GM21360 (cell line): ENCODE data around the gene PBX4.

Experiments used
- ATAC-seq: cut with Tn5 transposase; IDR thresholded peaks from one replicate; pipeline ENCODE4 v1.9.1; 2021; ENCODE audit warnings: mild to moderate bottlenecking, moderate library complexity; ENCODE audit not compliant: unreplicated experiment

PBX4 gene

DNA sequence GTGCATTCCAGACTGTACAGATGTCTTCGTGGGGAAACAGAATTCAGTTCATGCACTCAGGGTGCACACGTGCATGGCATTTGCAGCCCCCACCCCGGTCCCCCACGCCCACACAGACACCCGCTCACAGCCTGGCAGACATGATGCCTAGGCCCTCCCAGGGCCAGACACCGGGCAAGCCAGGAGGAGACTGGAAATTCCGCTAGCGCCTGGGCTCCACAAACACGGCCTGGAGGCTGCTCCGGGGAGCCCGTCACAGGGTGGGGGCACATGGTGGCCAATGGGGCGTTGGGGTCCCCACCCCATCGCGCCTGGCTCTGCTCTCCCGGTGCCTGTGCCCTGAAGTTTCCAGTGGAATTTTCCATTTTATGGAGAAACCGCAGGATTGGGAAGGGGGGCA is 76.9 kb downstream of the PBX4 start:
- ATAC-seq, result no peak

- ATAC-seq, result peak; percentile 63
These were observed 77.6 kb downstream of the PBX4 start for GRCh38 chr19:19540715-19541515.

- no peak for ATAC-seq
These were observed 78.3 kb downstream of the PBX4 start for GRCh38 chr19:19540064-19540714.

- ATAC-seq, result no peak
These were observed 78.8 kb downstream of the PBX4 start for GRCh38 chr19:19539698-19540063.

GRCh38 chr19:19538785-19539166 is 79.7 kb downstream of the PBX4 start:
- no peak for ATAC-seq

GRCh38 chr19:19538061-19538784 is 80.3 kb downstream of the PBX4 start, which contains the start of gene CILP2:
TSS of gene CILP2 (plus strand) at chr19:19538265. CDS start at chr19:19538350, 85 bp downstream.
- no peak for ATAC-seq

GRCh38 chr19:19537075-19538048 is 81.1 kb downstream of the PBX4 start:
- no peak for ATAC-seq

DNA sequence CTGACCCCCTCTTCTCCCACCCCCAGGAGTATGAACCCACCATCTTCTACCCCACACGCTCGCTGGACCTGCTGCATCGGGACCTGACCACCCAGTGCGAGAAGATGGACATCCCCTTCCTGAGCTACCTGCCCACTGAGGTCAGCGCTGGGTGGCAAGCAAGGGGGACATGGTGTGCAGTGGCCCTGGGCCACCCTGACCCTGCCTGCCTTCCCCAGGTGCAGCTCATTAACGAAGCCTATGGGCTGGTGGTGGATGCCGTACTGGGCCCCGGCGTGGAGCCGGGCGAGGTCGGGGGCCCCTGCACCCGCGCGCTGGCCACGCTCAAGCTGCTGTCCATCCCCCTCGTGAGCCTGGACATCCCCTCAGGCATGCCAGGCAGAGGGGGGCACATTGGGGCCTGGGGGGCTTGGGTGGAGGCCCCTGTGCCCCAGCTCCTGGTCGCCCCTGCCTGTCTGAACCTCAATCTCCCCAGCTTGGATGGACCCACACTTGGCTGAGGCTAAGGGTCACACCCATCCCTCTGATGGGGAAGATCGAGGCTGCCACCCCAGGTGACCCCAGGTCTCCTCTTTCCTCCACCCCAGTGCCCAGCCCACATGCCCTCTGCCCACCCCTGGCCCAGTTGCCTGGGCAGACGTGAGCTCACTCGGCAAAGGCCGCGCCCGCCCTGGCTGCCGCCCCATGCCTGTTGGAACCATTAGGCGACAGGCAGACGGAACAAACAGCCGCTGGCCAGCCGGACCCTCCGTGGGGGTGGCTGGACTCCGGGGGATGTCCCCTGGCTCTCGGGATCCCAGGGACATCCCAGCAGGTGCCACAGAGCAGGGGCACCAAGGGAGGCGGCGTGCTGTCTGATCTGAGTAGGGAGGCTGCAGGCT is 82.9 kb downstream of the PBX4 start:
- no peak for ATAC-seq

- ATAC-seq, result no peak
These were observed 83.8 kb downstream of the PBX4 start for GRCh38 chr19:19534556-19535265.

DNA sequence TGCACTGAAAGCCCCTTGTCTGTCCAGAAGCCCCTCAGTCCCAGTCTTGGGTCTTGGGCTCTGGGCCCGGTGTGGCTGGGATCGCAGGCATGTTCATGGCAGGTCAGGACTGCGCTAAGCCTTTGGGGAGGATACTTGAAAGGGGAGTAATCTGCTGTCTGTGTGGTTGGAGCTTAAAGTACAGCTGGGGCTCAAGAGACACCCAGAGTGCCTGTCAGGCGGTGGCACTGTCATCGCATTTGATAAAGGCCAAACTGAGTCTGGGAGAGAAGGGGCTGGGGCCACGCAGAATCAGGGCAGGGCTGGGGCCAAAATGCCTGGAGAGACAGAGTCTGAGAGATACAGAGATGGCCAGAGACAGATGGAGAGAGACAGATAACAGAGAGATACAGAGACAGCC is 84.6 kb downstream of the PBX4 start:
- no peak for ATAC-seq

DNA sequence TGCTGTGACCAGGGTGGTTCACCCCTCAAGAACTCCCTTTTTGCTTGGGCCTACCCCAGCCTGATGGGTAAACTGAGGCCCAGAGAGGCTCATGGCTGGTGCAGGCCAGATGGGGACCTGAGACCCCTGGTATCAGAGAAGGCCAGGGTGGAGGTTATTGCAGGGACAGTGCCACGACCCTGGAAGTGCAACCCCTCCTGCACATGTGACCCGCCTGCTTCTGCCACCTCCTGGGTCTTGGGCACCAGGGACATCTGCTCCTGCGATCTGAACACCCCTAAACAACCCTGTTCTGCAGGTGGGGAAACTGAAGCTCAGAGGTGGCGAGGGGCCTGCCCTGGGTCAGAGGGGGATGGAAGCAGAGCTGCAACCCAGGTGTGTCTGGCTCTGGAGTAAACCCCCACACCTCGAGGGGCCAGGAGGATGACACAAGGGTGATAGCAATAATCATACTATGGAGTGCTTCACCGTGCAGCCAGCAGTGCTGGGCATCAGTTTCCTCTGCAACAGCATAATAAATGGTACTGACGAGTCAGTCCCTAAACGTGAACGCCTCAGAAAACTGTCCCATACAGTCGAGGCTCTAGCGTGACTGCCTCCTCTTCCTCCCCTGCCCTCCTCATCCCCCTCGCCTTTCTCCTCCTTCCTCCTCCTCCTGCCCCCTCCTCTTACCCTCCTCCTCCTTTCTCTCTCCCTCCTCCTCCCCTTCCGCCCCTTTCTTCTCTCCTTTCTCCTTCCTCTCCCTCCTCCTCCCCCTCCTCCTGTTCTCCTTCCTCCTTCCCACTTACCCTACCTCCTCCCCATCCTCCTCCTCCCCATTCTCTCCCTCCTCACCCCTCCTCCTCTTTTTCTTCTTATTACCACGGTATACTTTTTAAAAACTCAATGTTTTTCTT is 85.4 kb downstream of the PBX4 start:
- no peak for ATAC-seq

DNA sequence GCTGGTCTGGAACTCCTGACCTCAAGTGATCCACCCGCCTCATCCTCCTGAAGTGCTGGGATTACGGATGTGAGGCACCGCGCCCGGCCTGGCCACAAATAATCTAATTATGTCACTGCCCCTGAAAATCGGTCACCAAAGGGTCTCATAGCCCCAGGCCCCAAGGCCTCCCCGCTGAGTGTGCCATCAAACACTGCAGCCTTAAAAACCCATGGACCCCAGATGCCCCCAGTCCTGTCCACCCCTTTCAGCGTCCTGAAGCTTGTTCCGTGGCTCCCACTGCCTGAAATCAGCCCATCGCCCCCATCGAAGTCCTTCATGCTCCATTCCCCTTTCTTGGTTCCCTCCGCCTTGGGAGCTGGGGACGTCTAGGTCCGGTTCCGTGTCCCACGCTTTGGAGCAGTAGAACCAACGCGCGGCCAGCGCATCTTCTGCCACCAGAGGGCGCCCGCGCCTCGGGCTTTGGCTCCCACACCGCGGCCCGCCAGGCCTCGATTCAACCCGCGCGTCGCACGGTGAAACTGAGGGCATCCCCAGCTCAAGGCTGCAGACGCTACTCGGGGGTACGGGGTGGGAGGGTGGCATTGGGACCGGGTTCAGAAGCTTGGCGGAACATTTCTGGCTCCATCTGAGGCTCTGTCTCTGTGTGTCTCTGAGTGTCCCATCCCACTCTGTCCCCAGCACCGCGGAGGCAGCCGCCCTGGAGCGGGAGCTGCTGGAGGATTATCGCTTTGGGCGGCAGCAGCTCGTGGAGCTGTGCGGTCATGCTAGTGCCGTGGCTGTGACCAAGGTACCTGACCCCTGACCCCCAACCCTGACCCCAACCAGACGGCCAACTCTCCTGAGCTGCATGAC is 86.3 kb downstream of the PBX4 start:
- ATAC-seq, result peak; percentile 54

- ATAC-seq, result no peak
These were observed 87.6 kb downstream of the PBX4 start for GRCh38 chr19:19530889-19531288.

- no peak for ATAC-seq
These were observed 88.1 kb downstream of the PBX4 start for GRCh38 chr19:19530423-19530804.

- ATAC-seq, result no peak
These were observed 88.6 kb downstream of the PBX4 start for GRCh38 chr19:19529783-19530422.

GRCh38 chr19:19528721-19529490 is 89.6 kb downstream of the PBX4 start, which contains the start of gene YJEFN3:
TSS of gene YJEFN3 (plus strand) at chr19:19528911. CDS start at chr19:19528933, 22 bp downstream.
- ATAC-seq, result no peak
